Activated naive CD4-positive, alpha-beta T cell treated with anti-CD3 and anti-CD28 coated beads for 36 hours (primary cell): Measurements from ENCODE around the gene UBL7. TPM values are rescaled to one million over a fixed set of nuclear protein-coding genes. Genes with fewer than 3 reads are reported as not detected.

Experiments used
- CTCF ChIA-PET: fragments of 350-600 bp; sonication (Branson Sonifier 250); formaldehyde crosslinking; loops from one replicate; lab custom pipeline; 2021; ENCODE audit warnings: antibody characterized with exemption; lab: Charles Lee
- DNase-seq: peaks from one replicate; pipeline ENCODE4 v3.0.0-alpha.2; 2020
- H3K27ac Mint-ChIP-seq: one replicate; pipeline ENCODE4 v1.8.0; 2021; ENCODE audit warnings: mild to moderate bottlenecking, mixed read lengths
- H3K27me3 Mint-ChIP-seq: one replicate; pipeline ENCODE4 v1.8.0; 2021; ENCODE audit warnings: low read depth, mixed read lengths
- H3K36me3 Mint-ChIP-seq: one replicate; pipeline ENCODE4 v1.8.0; 2021; ENCODE audit warnings: low read depth, mixed read lengths
- H3K4me1 Mint-ChIP-seq: one replicate; pipeline ENCODE4 v1.8.0; 2021; ENCODE audit warnings: low read depth, mixed read lengths
- H3K4me3 Mint-ChIP-seq: one replicate; pipeline ENCODE4 v1.8.0; 2021; ENCODE audit warnings: mild to moderate bottlenecking, moderate library complexity, mixed read lengths
- H3K9me3 Mint-ChIP-seq: one replicate; pipeline ENCODE4 v1.8.0; 2021; ENCODE audit warnings: mixed read lengths
- intact Hi-C: fragments of 100-400 bp; cut with micrococcal nuclease; formaldehyde crosslinking; loops from one replicate; pipeline ENCODE4 v1.15.1; 2023
- total RNA-seq, 2 experiments: library from RNA; stranded (reverse); gene quantifications; one replicate each; pipeline ENCODE4 v1.2.3, GENCODE V29; 2021

The UBL7 gene
- total RNA-seq, 2 experiments from 2014 or later = 43.0 to 47.0 TPM

DNA sequence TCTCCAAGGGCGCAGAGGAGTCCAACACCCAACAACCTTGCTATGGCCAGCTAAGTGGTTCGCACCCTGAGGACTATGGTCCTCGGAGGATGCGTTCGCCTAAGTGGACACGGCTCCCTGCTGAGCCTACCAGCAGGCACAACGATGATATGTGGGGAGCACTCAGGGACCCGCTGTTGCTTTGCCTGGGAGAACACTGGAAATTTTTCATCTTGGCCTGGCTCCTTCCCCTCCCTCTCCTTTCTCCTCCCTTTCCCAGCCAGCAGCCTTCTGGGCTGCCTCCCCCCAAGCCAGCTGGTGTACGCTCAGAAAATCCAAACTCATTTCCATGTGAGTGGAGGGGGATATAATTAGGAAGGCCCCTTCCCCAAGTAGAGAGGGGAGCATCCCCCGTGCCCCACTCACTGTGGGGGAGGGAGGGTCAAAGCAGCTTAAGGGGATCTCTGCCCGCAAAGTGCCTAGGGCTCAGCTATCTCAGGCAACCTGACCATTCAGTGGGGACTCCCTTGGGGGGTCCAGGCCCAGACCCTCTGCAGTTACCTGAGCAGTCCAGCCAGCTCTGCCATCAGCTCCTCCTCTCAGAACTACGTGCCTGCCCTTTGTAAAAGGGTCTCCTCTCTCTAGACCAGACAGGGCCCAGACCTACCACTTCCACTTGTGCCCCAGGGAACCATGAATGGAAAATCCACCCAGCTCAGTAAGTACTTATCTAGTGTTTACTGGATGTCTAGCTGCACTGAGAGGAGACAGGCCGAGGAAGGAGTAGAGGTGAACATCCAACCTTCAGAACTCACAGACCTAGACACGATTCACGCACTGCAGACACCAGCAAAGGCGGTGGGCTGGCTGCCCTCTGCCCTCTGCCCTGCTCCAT lies 26.5 kb downstream of the UBL7 start:
- H3K4me3 Mint-ChIP-seq = peak overlapping the region; percentile 79
- peaks cover 67% of the 10 kb centered on the region for H3K4me1 Mint-ChIP-seq
- H3K27ac Mint-ChIP-seq = peak overlapping the region; percentile 88
- DNase-seq = no peak
- H3K27me3 Mint-ChIP-seq = no peaks in the 10 kb centered on the region
- H3K9me3 Mint-ChIP-seq = no peaks in the 10 kb centered on the region
- intact Hi-C loops = loop anchor here (1.0 kb wide), 2 partner anchors 27 to 31 kb away; partner anchors contain the start of gene UBL7
- H3K36me3 Mint-ChIP-seq = peaks cover 25% of the 10 kb centered on the region
- CTCF ChIA-PET = interaction anchor here (0.6 to 17.3 kb wide), 5 partner anchors 30 to 297 kb away, joined by 3 to 399 read pairs (median 3); no protein-coding TSS in a partner anchor

GRCh38 chr15:74433592-74434262 lies 27.2 kb downstream of the UBL7 start, which contains the start of gene SEMA7A:
Gene SEMA7A (minus strand): TSS chr15:74433958. CDS start chr15:74433918, 40 bp downstream.
- intact Hi-C loops = loop anchor here (1.0 kb wide), 2 partner anchors 28 to 30 kb away; partner anchors contain the start of gene UBL7
- peaks cover 72% of the 10 kb centered on the region for H3K4me1 Mint-ChIP-seq

GRCh38 chr15:74432968-74433591 lies 27.9 kb downstream of the UBL7 start:
- peaks cover 72% of the 10 kb centered on the region for H3K4me1 Mint-ChIP-seq
- peak overlapping the region; percentile 90 for H3K4me3 Mint-ChIP-seq
- no peaks in the 10 kb centered on the region for H3K27me3 Mint-ChIP-seq
- no peaks in the 10 kb centered on the region for H3K9me3 Mint-ChIP-seq
- peaks cover 29% of the 10 kb centered on the region for H3K36me3 Mint-ChIP-seq
- DNase-seq = no peak
- CTCF ChIA-PET = interaction anchor here (1.0 kb wide), 1 partner anchor 29 kb away, joined by 3 read pairs; no protein-coding TSS in a partner anchor
- intact Hi-C loops = no loop called here
- peak overlapping the region; percentile 85 for H3K27ac Mint-ChIP-seq

More at GRCh38 chr15:74433592-74434262, 27.2 kb downstream of the UBL7 start, which contains the start of gene SEMA7A:
- peak within 1 kb of the TSS; percentile 88 for H3K27ac Mint-ChIP-seq
- H3K36me3 Mint-ChIP-seq = peaks cover 25% of the 10 kb centered on the region
- H3K27me3 Mint-ChIP-seq = no peaks in the 10 kb centered on the region
- DNase-seq = peak; percentile 87
- H3K9me3 Mint-ChIP-seq = no peaks in the 10 kb centered on the region
- CTCF ChIA-PET = interaction anchor here (0.6 to 17.3 kb wide), 3 partner anchors 30 to 53 kb away, joined by 3 to 399 read pairs (median 3); no protein-coding TSS in a partner anchor
- H3K4me3 Mint-ChIP-seq = peak within 1 kb of the TSS; percentile 90

- CTCF ChIA-PET = interaction anchor here (0.5 to 1.9 kb wide), 7 partner anchors 22 to 774 kb away, joined by 3 to 13 read pairs (median 3); no protein-coding TSS in a partner anchor
- H3K36me3 Mint-ChIP-seq = peaks cover 35% of the 10 kb centered on the region
Measured at GRCh38 chr15:74432271-74432967, 28.5 kb downstream of the UBL7 start.

GRCh38 chr15:74431645-74432044 lies 29.3 kb downstream of the UBL7 start:
- intact Hi-C loops = no loop called here
- CTCF ChIA-PET = interaction anchor here (0.5 to 1.9 kb wide), 8 partner anchors 10 to 775 kb away, joined by 3 to 13 read pairs (median 3); no protein-coding TSS in a partner anchor
- peak; percentile 51 for DNase-seq
- Mint-ChIP-seq H3K27me3 (no peaks in the 10 kb centered on the region), H3K36me3 (peaks cover 38% of the 10 kb centered on the region), H3K9me3 (no peaks in the 10 kb centered on the region), H3K4me3 (peak overlapping the region; percentile 90), H3K27ac (peak overlapping the region; percentile 85), H3K4me1 (peaks cover 83% of the 10 kb centered on the region)

More at GRCh38 chr15:74432271-74432967, 28.5 kb downstream of the UBL7 start:
- H3K4me3 Mint-ChIP-seq = peak overlapping the region; percentile 90
- DNase-seq = no peak
- H3K4me1 Mint-ChIP-seq = peaks cover 77% of the 10 kb centered on the region
- H3K27ac Mint-ChIP-seq = peak overlapping the region; percentile 85
- no peaks in the 10 kb centered on the region for H3K9me3 Mint-ChIP-seq
- H3K27me3 Mint-ChIP-seq = no peaks in the 10 kb centered on the region
- intact Hi-C loops = no loop called here

GRCh38 chr15:74431116-74431515 lies 29.8 kb downstream of the UBL7 start:
- H3K4me1 Mint-ChIP-seq = peaks cover 84% of the 10 kb centered on the region
- H3K36me3 Mint-ChIP-seq = peaks cover 43% of the 10 kb centered on the region
- DNase-seq = no peak
- CTCF ChIA-PET = interaction anchor here (0.6 to 1.9 kb wide), 9 partner anchors 10 to 520 kb away, joined by 3 to 13 read pairs (median 3); no protein-coding TSS in a partner anchor
- peak overlapping the region; percentile 90 for H3K4me3 Mint-ChIP-seq
- H3K9me3 Mint-ChIP-seq = no peaks in the 10 kb centered on the region
- no peaks in the 10 kb centered on the region for H3K27me3 Mint-ChIP-seq
- peak overlapping the region; percentile 85 for H3K27ac Mint-ChIP-seq
- intact Hi-C loops = no loop called here

DNA sequence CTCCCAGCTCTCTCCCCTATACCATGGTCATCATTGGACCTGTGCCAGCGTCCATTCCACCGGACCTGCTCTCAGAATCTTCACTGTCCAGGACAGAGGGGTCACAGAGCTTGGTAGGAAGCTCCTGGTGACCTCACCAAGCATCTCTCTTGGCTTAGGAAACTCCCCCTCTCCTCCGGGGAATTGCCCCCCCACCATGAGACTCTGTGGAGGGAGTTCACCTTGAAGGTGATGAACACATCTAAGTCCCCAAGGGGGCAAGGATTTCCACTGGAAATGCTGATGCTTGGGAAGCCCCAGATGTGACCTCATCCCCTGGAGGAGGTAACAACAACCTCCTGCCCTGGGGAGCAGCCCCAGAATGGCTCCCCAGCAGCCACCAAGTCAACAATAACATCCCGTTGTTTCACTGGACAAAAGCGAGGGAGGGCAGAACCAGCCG lies 30.4 kb downstream of the UBL7 start:
- Mint-ChIP-seq H3K27me3 (no peaks in the 10 kb centered on the region), H3K9me3 (no peaks in the 10 kb centered on the region), H3K4me1 (peaks cover 83% of the 10 kb centered on the region), H3K4me3 (peak overlapping the region; percentile 90), H3K36me3 (peaks cover 43% of the 10 kb centered on the region), H3K27ac (peak overlapping the region; percentile 85)
- DNase-seq = peak; percentile 49
- intact Hi-C loops = no loop called here
- CTCF ChIA-PET = interaction anchor here (0.6 to 1.9 kb wide), 5 partner anchors 21 to 55 kb away, joined by 3 to 13 read pairs (median 3); no protein-coding TSS in a partner anchor

GRCh38 chr15:74429781-74430400 lies 31.1 kb downstream of the UBL7 start:
- Mint-ChIP-seq H3K4me3 (peak overlapping the region; percentile 90), H3K36me3 (peaks cover 43% of the 10 kb centered on the region), H3K9me3 (no peaks in the 10 kb centered on the region), H3K4me1 (peaks cover 81% of the 10 kb centered on the region), H3K27ac (peak overlapping the region; percentile 85), H3K27me3 (no peaks in the 10 kb centered on the region)
- CTCF ChIA-PET = interaction anchor here (2.0 to 2.2 kb wide), 2 partner anchors 9 to 47 kb away, joined by 8 to 11 read pairs; no protein-coding TSS in a partner anchor
- intact Hi-C loops = no loop called here
- no peak for DNase-seq

DNA sequence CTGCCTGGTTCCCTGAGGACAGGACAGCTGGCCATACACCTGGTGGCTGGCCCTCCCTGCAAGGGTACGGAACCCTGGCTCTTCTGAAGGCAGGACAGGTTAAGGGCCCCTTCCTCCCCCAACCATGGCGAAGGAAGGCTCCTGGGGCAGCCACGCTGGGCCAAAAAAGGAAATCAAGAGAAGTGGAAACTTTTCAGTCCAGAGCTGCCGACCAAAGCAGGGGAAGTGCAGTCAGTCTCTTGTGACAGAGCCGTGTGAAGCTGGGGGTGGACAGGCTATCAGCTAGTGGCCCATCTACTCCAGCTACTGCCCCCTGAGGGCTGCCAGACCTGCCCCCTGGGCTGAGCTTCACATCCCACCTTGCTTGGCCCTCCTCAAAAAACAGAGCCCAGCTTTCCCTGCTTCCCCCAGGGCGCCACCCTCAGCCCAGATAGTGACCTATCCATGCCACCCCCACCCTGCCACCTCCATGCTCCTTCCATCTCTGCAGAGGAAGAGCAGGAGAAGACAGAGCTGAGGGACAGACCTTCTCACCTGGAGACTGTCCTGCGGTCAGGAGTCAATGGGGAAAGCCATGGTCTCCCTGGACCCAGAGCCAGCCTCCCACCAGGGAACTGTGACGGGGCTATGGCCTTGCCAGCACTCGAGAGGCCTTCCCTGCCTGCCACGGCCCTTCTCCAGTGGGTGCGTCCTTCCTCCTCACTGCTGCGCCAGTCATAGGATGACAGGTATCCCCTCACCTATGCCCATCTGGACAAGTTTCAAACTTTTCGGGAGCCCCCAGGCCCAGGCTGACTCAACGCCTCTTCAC lies 31.8 kb downstream of the UBL7 start:
- peaks cover 79% of the 10 kb centered on the region for H3K4me1 Mint-ChIP-seq
- H3K9me3 Mint-ChIP-seq = no peaks in the 10 kb centered on the region
- peaks cover 43% of the 10 kb centered on the region for H3K36me3 Mint-ChIP-seq
- intact Hi-C loops = no loop called here
- H3K27me3 Mint-ChIP-seq = no peaks in the 10 kb centered on the region
- H3K4me3 Mint-ChIP-seq = peak overlapping the region; percentile 90
- CTCF ChIA-PET = interaction anchor here (0.7 to 2.2 kb wide), 4 partner anchors 10 to 47 kb away, joined by 3 to 11 read pairs (median 6); no protein-coding TSS in a partner anchor
- peak overlapping the region; percentile 85 for H3K27ac Mint-ChIP-seq
- no peak for DNase-seq

DNA sequence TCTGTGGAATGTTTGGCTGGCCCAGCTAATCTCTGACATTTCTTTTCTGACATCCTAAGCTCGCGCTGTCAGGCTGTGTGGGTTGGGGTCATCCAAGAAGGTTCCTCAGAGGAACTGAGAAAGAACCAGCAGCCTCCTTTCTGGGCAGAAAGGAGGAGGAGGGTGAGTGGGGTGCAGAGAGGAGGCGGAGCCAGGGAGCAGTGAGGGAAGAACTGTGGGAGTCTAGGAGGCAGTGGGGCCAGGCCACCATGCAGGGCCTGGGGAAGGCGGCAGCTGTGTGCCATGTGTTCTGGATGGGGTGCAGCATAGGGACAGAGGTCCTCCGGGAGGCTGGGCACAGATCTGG lies 32.5 kb downstream of the UBL7 start:
- CTCF ChIA-PET = interaction anchor here (0.9 to 2.2 kb wide), 5 partner anchors 9 to 46 kb away, joined by 3 to 11 read pairs (median 4); no protein-coding TSS in a partner anchor
- H3K36me3 Mint-ChIP-seq = peaks cover 45% of the 10 kb centered on the region
- DNase-seq = no peak
- peaks cover 84% of the 10 kb centered on the region for H3K4me1 Mint-ChIP-seq
- peak overlapping the region; percentile 85 for H3K27ac Mint-ChIP-seq
- intact Hi-C loops = no loop called here
- no peaks in the 10 kb centered on the region for H3K27me3 Mint-ChIP-seq
- H3K9me3 Mint-ChIP-seq = no peaks in the 10 kb centered on the region
- no peak overlapping the region for H3K4me3 Mint-ChIP-seq
